ENCODE data around the gene RGS11. TPM values are rescaled to one million over a fixed set of nuclear protein-coding genes. Genes with fewer than 3 reads are reported as not detected.

Gene RGS11
- polyA plus RNA-seq, 1 donor (not counting 4 experiments of a cell fraction or from before 2014, with no cell fraction given), result not detected

GRCh38 chr16:293043-293775, 17.5 kb upstream of the RGS11 start:
- H3K36me3 ChIP-seq (ENCODE audit: control insufficient read depth in 2 of 2, extremely low read depth in 1 of 2, insufficient read depth in 2 of 2, low read length in 2 of 2), result peaks cover 10 to 36% of the 10 kb centered on the region in 2 experiments
- dilution Hi-C loops (cut with MboI; ENCODE audit: extremely low pct_ligation_motif_present, low sequenced_read_pairs), result no loop called here
- no peak for DNase-seq (ENCODE audit: low read depth, low spot score)
- H3K4me3 ChIP-seq (ENCODE audit: control insufficient read depth in 2 of 3, extremely low read depth in 1 of 3, insufficient read depth in 2 of 3, low read depth in 1 of 3, low read length in 3 of 3), result no peak overlapping the region
- H3K9ac ChIP-seq (ENCODE audit: control insufficient read depth, extremely low read depth, insufficient read depth, low read length), result no peak overlapping the region
- H3K9me3 ChIP-seq (ENCODE audit: control insufficient read depth, low read depth, low read length), result no peaks in the 10 kb centered on the region
- no peak for TF ChIP-seq EZH2 (IDR thresholded peaks at IDR 0.05; ENCODE audit: low read length)
- no peak for TF ChIP-seq CTCF (optimal IDR thresholded peaks at IDR 0.05 in 1 of 3, IDR thresholded peaks at IDR 0.05 in 1 of 3, conservative IDR thresholded peaks at IDR 0.05 in 1 of 3; ENCODE audit: extremely low read depth in 1 of 3, insufficient read depth in 2 of 3, low read length in 3 of 3)
- no peak overlapping the region for H3K4me2 ChIP-seq (ENCODE audit: control insufficient read depth, extremely low read depth, insufficient read depth, low read depth, low read length)
- no peaks in the 10 kb centered on the region for H3K4me1 ChIP-seq (ENCODE audit: control insufficient read depth, extremely low read depth, insufficient read depth, low read length)
- no peaks in the 10 kb centered on the region for H3K27me3 ChIP-seq (ENCODE audit: control insufficient read depth, extremely low read depth, insufficient read depth, low read length)
- H3K27ac ChIP-seq (ENCODE audit: control insufficient read depth, insufficient read depth, low read length), result no peak overlapping the region
- FAIRE-seq, result no peak
- H3K79me2 ChIP-seq (ENCODE audit: control insufficient read depth, insufficient read depth, low read length), result no peaks in the 10 kb centered on the region
- no peak overlapping the region for H2AFZ ChIP-seq (ENCODE audit: control insufficient read depth, low read length)
- no peaks in the 10 kb centered on the region for H4K20me1 ChIP-seq (ENCODE audit: control insufficient read depth, extremely low read depth, insufficient read depth, low read length)
- no peaks in the 10 kb centered on the region for H3K9me1 ChIP-seq (ENCODE audit: control insufficient read depth, extremely low read depth, insufficient read depth, low read length)

- H3K9me3 ChIP-seq (ENCODE audit: control insufficient read depth, low read depth, low read length), result no peaks in the 10 kb centered on the region
- H3K36me3 ChIP-seq (ENCODE audit: control insufficient read depth in 2 of 2, extremely low read depth in 1 of 2, insufficient read depth in 2 of 2, low read length in 2 of 2), result peaks cover 8 to 38% of the 10 kb centered on the region in 2 experiments
- H3K27me3 ChIP-seq (ENCODE audit: control insufficient read depth, extremely low read depth, insufficient read depth, low read length), result no peaks in the 10 kb centered on the region
- H2AFZ ChIP-seq (ENCODE audit: control insufficient read depth, low read length), result no peak overlapping the region
- no peak overlapping the region for H3K27ac ChIP-seq (ENCODE audit: control insufficient read depth, insufficient read depth, low read length)
- no peak overlapping the region for H3K4me2 ChIP-seq (ENCODE audit: control insufficient read depth, extremely low read depth, insufficient read depth, low read depth, low read length)
- DNase-seq (ENCODE audit: low read depth, low spot score), result no peak
- no peaks in the 10 kb centered on the region for H3K9me1 ChIP-seq (ENCODE audit: control insufficient read depth, extremely low read depth, insufficient read depth, low read length)
- FAIRE-seq, result no peak
- no peak overlapping the region for H3K9ac ChIP-seq (ENCODE audit: control insufficient read depth, extremely low read depth, insufficient read depth, low read length)
- H3K4me1 ChIP-seq (ENCODE audit: control insufficient read depth, extremely low read depth, insufficient read depth, low read length), result no peaks in the 10 kb centered on the region
- dilution Hi-C loops (cut with MboI; ENCODE audit: extremely low pct_ligation_motif_present, low sequenced_read_pairs), result no loop called here
- no peaks in the 10 kb centered on the region for H3K79me2 ChIP-seq (ENCODE audit: control insufficient read depth, insufficient read depth, low read length)
- TF ChIP-seq EZH2 (IDR thresholded peaks at IDR 0.05; ENCODE audit: low read length) (no peak), CTCF (optimal IDR thresholded peaks at IDR 0.05 in 1 of 3, IDR thresholded peaks at IDR 0.05 in 1 of 3, conservative IDR thresholded peaks at IDR 0.05 in 1 of 3; ENCODE audit: extremely low read depth in 1 of 3, insufficient read depth in 2 of 3, low read length in 3 of 3) (no peak)
- no peak overlapping the region for H3K4me3 ChIP-seq (ENCODE audit: control insufficient read depth in 2 of 3, extremely low read depth in 1 of 3, insufficient read depth in 2 of 3, low read depth in 1 of 3, low read length in 3 of 3)
- no peaks in the 10 kb centered on the region for H4K20me1 ChIP-seq (ENCODE audit: control insufficient read depth, extremely low read depth, insufficient read depth, low read length)
Observed at GRCh38 chr16:291539-291938, 15.8 kb upstream of the RGS11 start.
